A673 (cell line): Measurements from ENCODE around the gene CIITA.

ENCODE experiments used
- CTCF ChIP-seq: fragments of 300-800, 200-600 bp; sonication (generic); conservative IDR thresholded peaks from 2 replicates; pipeline ENCODE4 v1.5.1; 2017; ENCODE audit warnings: low read depth, mild to moderate bottlenecking, antibody characterized with exemption, low read length, moderate library complexity, mixed read lengths
- EZH2 ChIP-seq: fragments of 200-600 bp; sonication (generic); IDR thresholded peaks from 2 replicates; pipeline ENCODE4 v1.6.1; 2017; ENCODE audit warnings: borderline replicate concordance, low read depth, mild to moderate bottlenecking, mixed read lengths, antibody characterized with exemption, low read length; ENCODE audit not compliant: poor library complexity, severe bottlenecking

GRCh38 chr16:10868104-10868595, 8.9 kb upstream of the CIITA start:
- no peak for TF ChIP-seq EZH2
- TF ChIP-seq CTCF = no peak
